Activated CD4-positive, alpha-beta T cell treated with anti-CD3 and anti-CD28 coated beads for 4 hours (primary cell): ENCODE measurements around the gene TMEM183A.
A peak's percentile ranks its signal among the peaks of the same experiment; 100 is the strongest.
"Not testable (repeated sequence)": the region's sequence is repeated elsewhere in the genome, so short reads cannot be mapped to it uniquely, and the experiment has no call there.

Experiments used
- DNase-seq, 2 donors: peaks; one replicate each; pipeline ENCODE4 v3.0.0-alpha.2; 2020

TMEM183A gene

DNA sequence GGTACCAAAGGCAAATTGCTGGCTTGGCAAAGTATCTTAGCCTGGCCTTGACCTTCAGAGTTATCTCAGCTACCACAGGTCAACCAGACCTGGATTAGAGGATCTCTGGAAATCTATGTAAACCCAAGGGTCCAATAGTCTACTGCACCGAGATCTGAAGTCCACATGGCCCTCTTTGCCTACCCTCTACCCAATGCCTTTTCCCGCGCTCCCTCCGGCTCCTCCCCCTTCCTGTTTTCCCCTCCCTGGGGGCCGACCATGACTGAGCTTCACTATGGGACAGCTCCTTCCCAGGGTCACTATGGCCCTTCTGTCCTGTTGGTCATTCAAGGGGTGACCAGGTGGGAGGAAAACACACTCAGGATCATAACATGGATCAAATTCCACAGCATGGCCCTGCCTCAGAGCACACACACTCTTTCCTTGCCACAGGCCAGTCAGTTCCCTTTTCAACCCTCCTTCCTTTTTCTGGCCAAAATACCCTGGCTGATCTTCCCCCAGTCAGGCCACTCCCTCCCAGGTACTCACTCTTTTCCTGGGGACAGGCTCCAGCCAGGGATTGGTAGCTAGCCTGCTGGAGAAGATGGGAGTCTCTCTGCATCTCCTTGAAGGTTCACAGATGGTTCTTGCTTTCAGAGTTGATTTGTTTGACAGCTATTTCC lies 19.1 kb upstream of the TMEM183A start:
- DNase-seq = no peak

GRCh38 chr1:202989879-202990278 lies 17.3 kb upstream of the TMEM183A start:
- DNase-seq = no peak

- DNase-seq = no peak
These were observed 16.1 kb upstream of the TMEM183A start for GRCh38 chr1:202991112-202991511.

GRCh38 chr1:202994756-202995155 lies 12.4 kb upstream of the TMEM183A start:
- DNase-seq = no peak

GRCh38 chr1:202998836-202999750 lies 8.1 kb upstream of the TMEM183A start:
- peak; percentile 56 to 74 for DNase-seq

DNA sequence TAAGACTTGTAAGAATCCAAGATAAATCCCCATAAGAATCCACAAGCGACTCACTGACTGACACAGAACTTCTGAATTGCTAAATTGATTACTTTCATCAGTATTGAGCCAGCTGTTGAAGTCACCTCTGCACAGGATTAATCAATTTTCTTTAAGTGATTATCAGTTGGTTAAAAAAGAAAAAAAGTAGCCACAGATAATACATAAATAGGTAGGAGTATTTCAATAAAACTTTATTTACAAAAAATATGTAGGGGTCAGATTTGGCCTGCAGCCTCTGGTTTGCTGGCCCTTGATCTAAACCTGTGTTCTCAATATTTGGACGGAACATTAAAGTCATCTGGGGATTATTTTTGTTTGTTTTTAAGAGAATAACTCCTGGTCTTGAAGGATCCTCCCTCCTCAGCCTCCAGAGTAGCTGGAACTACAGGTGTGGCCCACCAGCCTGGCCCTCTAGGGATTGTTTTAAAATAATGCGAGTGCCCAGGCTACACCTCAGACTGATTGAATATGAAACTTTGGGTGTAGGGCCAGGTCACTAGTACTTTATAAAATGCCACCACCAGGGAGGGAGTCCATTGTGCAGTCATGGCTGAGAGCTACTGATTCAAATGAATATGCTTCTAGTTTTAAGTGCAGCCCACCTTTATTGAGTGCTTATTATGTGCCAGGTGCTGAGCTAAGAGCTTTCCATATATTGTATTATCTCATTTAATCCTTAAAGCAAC lies 6.8 kb upstream of the TMEM183A start:
- no peak for DNase-seq

GRCh38 chr1:203001986-203002385 lies 5.2 kb upstream of the TMEM183A start:
- DNase-seq = no peak

DNA sequence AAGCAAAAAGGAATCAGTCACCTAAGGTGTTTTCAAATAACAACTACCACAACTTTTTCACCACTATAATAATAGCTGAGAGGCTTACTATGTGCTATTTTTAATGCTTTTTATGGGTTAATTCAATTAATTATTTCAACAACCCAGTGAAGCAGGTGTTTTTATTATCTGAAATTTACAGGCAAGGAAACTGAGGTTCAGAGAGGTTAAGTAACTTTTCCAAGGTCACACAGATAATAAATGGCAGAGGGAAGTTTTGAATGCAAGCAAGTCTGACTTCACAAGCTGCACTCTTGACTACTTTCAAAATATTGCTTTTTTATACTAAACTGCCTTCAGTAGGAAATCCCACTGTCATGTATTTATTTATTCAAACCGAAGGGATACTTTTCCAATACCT lies 4.2 kb upstream of the TMEM183A start:
- DNase-seq = no peak

- not testable (repeated sequence) for DNase-seq
These were observed 1.6 kb upstream of the TMEM183A start for GRCh38 chr1:203005395-203006142.

DNA sequence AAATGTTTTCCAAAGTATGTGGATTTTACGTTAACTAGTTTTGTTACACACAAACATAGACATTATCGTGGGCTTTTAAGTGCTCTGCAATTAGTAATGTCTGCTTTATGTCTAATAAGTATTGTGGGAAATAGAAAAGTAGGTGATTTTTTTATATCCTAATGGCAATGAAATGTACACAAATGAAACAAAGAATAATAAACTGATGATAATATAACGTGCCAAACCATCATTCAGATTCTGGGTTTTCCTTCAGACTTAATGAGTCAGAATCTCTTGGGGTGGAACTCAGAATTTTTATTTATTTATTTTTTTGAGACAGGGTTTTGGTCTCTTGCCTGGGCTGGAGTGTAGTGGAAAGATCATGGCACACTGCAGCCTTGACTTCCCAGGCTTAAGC lies 2.0 kb downstream of the TMEM183A start:
- DNase-seq = no peak

DNA sequence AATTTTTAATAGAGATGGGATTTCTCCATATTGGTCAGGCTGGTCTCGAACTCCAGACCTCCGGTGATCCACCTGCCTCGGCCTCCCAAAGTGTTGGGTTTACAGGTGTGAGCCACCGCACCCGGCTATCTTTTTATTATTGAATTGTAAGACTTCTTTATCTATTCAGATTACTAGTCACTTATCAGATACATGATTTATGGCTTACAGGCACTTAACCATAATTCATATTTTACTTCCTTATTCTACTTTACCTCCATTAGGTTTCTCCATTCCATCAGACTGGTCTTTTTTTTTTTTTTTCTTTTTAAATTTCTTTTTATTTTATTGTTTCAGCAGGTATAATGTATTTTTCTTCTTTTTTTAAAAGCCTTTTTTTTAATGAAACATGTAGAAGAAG lies 4.4 kb downstream of the TMEM183A start:
- no peak for DNase-seq

- DNase-seq = no peak
These were observed 9.9 kb downstream of the TMEM183A start for GRCh38 chr1:203017061-203017460.

- DNase-seq = no peak
These were observed 10.5 kb downstream of the TMEM183A start for GRCh38 chr1:203017692-203018091.

GRCh38 chr1:203022855-203023254 lies 15.7 kb downstream of the TMEM183A start:
- DNase-seq = not testable (repeated sequence)

DNA sequence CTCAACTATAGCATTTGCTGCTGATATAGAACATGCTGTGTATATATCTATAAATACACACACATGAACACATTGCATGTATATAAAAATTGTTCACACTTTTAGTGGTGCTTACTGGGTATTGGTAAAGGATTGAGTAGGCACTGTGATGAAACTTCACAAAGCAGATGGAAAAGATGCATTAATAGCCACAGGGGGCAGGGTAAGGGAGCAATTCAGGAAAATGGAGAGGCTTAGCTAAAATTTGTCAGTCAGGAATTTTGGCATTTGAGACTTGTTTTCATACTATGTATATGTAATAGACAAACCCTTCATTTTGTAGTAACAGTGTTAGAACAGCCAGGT lies 18.5 kb downstream of the TMEM183A start:
- no peak for DNase-seq

DNA sequence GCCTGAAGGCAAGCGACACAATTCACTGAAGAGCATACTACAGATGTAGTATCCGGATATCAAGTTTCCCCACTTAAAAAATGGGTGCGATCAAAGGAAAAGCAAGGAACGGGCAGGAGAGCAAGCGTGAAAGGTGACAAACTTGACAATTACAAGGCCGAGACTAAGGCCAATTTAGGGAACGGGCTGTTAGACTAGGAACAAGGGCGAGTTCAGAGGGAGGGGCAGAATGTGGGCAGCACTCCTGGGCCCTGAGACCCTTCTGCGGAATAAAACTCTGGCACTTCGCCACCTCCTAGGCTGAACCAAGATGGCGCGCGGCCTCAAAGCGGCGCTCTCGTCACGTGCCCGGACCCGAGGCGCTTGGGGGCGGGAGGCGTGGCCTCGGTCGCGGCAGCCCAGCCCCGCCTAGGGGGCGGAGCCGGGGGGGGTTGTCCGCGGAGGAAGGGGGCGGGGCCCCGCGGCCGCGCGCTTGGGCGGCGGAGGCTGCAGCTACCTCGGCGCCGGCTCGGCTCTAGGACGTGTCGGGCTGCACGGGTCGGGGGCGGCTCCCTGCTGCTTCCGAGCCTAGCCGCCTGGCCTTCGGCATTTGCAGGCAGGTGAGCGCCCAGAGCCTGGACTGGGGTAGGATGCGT lies 19.0 kb downstream of the TMEM183A start, which contains the start of gene PPFIA4:
TSS of gene PPFIA4 (plus strand) at position 461 of the 635 bp plus-strand sequence. CDS start 12,518 bp downstream, outside the sequence.
- peak; percentile 81 to 84 for DNase-seq

- no peak for DNase-seq
These were observed 19.8 kb downstream of the TMEM183A start for GRCh38 chr1:203026666-203027663.

DNA sequence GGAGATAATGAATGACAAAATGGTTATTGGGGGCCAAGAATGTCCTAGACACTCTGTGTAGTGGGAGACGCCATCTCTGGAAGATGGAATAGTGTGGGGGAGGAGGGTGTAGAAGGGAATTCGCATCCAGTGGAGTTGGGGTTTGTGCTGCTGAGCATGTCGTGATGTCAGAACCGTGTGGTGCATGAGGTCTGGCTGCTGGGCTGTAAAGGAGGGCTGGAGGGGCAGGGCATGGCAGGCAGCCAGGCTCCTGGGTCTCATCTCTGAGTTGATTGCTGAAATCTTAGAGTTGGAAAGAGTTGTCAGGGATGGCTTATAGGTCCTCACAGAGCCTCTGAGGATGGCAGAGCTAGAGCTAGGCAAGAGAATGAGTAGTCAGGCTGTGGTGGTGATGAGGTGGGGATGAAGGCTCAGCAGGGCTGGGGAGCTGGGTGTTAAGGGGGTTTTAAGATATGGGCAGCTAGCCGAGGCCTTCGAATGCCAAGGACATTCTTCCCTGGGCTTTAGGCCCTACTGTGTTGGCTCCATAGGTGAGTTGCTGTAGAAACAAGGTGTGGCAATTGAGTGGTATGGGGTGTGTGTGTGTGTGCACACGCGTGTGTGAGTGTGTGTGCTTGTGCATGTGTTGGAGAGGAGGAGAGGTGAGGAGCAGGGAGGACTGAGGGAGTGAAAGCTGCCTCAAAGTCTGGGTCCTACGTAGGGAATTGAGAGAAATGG lies 21.1 kb downstream of the TMEM183A start:
- no peak for DNase-seq

- no peak for DNase-seq
These were observed 21.8 kb downstream of the TMEM183A start for GRCh38 chr1:203028784-203029553.
